Activated CD4-positive, alpha-beta T cell treated with anti-CD3 and anti-CD28 coated beads for 1 hour (primary cell): ENCODE data around the gene PPP1R3G.

Experiments
- DNase-seq: peaks from one replicate; pipeline ENCODE4 v3.0.0-alpha.2; 2020

Gene PPP1R3G

DNA sequence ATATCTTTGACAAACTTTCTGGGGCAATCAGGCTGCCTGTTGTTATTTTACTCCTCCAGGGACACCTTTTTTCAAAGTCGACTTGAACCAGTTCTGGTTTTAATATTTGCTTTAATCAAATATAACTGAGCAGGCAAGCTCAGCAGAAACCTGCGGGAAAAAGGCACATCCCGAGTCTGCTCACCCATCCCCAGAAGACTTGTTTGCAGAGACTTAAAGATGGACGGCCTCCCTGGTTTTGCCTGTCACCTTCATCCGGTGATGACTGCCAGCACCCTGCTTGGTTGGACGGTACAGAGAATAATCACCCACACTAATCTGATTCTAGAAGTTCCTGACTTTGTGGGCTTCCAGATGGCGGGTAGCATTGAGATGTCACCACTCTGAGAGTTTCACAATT, 36.8 kb downstream of the PPP1R3G start:
- DNase-seq = no peak

- DNase-seq = no peak
Measured at GRCh38 chr6:5122504-5123112, 37.5 kb downstream of the PPP1R3G start.

- no peak for DNase-seq
Measured at GRCh38 chr6:5123296-5124143, 38.4 kb downstream of the PPP1R3G start.

DNA sequence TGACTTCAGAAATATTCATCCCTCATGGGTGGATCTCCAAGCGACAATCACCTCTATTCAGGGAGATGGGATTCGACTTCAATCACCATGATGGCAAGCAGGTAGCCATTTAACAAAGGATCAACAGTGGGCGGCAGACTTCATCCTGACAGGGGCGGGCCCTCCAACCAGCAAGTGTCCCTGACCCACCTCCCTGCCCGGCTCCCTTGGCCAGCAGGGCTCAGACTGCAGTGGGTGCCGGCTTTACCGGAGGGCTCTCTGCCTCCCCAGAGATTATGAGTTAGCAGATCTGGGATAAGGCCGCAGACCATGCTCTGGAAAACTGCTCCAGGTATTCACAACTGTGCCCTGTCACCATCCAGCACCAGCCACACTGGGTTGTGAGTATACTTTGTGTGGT, 39.4 kb downstream of the PPP1R3G start:
- no peak for DNase-seq

DNA sequence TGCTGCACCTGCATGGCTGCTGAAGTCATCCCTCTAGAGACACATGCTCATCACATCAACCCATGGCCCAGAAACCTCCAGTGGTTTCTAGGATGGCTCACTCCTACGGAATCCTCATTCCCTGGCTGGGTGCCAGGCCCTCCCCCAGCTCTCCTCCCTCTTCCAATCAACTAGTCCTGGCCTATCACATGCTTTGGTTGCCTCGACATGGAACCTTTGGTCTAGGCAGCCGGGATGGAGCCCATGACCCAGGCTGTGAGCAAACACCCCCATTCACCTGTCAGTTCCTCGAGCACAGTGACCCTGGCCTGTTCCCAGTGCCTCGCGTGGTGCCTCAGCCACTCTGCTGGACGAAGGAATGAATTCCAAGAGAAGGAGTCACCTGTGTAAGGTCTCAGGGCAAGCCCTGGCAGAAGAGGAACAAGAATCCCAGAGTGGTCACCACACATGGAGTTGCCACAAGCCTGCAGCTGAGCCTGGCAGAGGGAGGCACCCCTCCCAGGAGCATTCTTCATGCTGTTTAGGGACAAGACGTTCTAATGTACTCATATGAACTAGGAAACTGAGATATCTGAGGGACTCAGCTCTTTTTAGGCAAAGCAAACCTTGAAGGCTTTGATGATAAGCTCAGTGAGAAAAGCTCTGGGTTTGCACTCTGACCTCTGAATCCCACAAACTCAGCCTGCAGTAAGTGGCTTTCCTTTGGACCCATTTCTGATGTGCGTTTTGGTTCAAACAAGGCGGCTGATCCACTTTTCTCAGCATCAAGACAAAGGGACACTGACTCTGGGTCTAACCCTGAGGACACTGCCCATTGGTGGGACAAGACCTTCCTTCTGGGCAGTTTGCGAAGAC, 40.2 kb downstream of the PPP1R3G start:
- no peak for DNase-seq

DNA sequence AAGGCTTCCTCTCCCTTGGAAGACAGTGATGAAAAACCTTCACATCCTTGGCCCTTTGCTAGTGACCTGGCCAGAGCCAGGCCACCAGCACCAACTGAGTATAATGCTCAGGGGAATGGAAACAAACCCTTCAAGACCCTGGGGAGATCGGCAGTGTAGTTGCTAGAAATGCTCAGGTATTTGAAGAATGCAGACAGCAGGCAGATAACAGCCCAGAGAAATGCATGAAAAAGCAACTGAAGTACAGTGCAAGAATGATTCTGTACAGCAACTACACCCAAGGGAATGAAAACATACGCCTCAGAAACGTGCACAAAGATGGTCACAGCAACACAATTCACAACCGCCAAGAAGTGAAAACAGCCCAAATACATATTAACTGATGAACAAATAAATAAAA, 41.1 kb downstream of the PPP1R3G start:
- DNase-seq = no peak

DNA sequence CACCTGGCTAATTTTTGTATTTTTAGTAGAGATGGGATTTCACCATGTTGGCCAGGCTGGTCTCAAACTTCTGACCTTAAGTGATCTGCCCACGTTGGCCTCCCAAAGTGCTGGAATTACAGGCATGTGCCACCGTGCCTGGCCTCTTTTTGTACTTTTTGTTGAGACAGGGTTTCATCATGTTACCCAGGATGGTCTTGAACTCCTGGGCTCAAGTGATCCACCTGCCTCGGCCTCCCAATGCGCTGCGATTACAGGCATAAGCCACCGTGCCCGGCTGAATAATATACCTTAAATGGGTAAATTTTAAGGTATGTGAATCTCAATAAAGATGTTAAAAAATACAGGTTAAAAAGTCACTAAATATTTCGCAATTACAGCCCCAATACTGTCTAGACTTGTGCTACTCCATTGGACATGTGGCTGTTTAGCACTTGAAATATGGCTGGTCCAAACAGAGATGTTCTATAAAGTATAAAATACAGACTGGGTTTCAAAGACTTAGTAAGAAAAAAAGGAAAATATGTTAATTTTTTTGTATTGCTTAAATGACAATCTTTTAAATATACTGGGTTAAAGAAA, 42.1 kb downstream of the PPP1R3G start:
- no peak for DNase-seq

DNA sequence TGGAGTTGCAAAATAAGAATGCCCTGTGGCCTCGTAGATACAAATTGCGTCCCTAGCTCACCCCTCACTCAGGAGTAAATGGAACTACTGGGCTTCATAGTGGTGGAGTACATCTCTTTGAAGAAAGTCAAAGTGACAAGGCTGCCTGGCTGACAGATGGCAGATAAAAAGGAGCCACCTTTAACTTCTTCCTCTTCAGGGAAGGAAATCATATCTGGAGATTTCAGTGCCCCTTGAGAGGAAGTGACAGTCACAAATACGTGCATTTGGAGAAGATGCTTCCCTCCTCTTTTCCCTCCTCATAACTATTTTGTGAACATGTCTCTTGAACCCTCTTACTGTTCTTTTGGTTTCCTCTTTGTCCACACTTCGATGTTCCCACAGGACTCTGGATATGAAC, 43.2 kb downstream of the PPP1R3G start:
- no peak for DNase-seq

DNA sequence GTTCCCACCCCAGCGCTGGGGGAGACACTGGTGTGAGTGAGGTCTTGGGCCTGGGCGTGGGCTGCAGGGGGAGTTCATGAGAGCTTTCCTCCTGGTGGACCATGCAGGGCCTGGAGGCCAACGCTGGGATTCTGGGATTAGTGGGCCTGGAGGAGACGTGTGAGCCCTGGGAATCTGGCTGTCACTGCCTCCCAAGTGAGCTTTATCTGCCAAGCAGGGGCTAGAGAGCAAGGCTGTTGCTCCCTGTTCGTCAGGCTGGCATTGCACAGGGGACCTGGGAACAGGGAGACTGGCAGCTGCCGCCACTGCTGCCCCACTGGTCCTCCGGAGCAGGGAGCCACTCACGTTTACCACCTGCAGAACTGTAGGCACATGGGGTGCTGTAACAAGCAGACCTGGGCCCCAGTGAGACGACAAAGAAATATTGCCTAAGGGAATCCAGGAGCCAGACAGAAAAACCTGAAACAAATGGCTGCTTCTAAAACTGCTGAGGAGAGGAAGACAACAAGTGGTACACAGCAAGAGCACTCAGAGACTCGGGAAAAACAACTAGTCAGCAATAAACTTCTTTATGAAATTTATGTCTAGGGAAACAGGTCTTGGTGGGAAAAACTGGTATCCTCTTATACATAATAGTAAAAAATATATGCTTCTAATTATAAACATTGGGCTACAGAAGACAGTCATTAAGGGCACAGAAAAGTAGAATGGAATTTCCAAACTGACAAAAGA, 45.2 kb downstream of the PPP1R3G start:
- DNase-seq = no peak

DNA sequence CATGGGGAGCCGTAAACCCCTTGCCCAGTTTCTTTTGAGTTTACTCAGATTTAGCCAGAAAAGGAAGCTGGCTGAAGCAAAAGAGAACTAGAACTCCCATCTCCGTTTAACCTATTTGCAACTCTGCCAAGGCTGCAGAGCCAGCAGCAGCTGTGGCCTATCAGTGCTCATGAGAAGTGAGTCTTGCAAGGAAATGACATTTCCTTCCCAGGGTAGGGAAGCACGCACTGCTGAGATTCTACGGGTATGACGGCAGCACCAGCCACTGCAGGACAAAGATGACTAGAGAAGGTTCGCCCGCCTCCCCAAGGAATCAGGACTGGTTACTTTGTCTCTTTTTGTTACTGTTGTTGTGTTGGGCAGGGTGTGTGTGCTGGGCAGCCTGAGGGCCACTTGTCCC, 47.6 kb downstream of the PPP1R3G start:
- DNase-seq = no peak

DNA sequence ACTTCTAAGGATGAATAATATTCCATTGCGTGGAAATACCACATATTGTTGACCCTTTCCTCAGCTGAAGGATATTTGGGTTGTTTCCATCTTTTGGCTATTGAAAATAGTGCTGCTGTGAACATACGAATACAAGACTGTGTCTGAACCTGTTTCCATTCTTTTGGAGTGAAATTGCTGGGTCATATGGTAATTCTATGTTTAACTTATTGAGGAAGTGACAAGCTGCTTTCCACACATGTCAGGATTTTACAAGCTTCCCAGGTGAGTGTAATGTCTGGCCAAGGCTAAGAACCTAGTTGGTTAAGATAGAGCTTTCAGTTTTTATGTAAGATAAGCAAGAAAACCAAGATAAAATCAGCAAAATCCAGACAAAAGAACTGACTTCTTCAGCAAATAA, 48.8 kb downstream of the PPP1R3G start:
- no peak for DNase-seq

GRCh38 chr6:5135788-5136376, 50.7 kb downstream of the PPP1R3G start:
- DNase-seq = no peak

DNA sequence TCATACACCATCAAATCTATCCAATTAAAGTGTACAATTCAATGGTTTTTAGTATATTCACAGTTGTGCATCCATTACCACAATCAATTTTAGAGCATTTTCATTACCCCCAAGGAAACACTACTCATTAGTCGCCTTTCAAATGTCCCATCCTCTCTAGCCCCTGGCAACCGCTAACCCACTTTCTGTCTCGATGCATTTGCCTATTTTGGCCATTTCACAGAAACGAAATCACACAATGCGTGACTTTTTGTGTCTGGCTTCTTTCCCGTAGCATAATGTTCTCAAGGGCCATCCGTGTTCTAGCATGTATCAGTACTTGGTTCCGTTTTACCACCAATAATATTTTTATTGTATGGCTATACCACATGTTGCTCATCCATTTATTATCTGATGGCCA, 51.7 kb downstream of the PPP1R3G start:
- DNase-seq = no peak
